ENCODE data around the gene FBXW11.

The FBXW11 gene

GRCh38 chr5:171858303-171858702 lies 148.1 kb downstream of the FBXW11 start:
- DNase-seq, result no peak

- DNase-seq, result no peak
Observed at GRCh38 chr5:171857489-171857876, 149.0 kb downstream of the FBXW11 start.

GRCh38 chr5:171855798-171856763 lies 150.4 kb downstream of the FBXW11 start:
- no peak for DNase-seq

GRCh38 chr5:171855265-171855664 lies 151.2 kb downstream of the FBXW11 start:
- no peak for DNase-seq

GRCh38 chr5:171852255-171852681 lies 154.2 kb downstream of the FBXW11 start:
- peak in 1 of 2 donors; percentile 25 for DNase-seq

- no peak for DNase-seq
Observed at GRCh38 chr5:171851251-171851650, 155.2 kb downstream of the FBXW11 start.

- DNase-seq, result no peak
Observed at GRCh38 chr5:171850324-171850947, 156.0 kb downstream of the FBXW11 start.

DNA sequence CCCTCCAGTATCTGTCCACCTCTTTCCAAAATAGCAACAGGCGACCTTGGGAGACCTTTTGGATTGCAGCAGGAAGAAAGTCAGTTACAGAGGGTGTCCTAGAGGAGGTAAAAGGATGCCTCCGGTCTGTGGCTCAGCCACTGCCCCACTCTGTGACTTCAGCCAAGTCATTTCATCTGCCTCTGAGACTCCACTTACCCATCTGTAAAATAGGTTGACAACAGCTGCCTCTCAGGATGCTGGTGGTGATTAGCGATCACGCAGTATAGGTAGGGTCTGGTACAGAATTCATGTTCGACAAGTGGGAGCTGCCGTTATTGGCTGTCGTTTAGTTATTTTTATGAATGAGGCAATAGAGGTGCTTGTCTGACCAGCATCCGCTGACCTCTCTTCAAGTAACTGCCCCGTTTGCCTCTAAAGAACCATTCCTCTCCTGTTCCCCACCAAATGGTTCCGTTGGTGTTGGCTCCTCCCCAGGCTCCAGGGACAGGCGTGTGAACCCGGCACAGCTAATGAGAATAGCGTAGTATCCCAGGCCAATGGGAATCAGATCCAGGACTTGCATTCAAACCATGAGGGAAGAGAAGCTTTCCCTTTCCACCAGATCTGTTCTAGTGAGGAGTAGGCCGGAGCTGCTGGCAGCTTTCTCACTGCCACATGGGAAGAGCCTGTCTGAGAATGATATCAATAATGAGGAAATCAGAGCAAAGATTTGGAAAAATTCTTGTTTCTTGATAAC lies 156.7 kb downstream of the FBXW11 start:
- DNase-seq, result no peak

DNA sequence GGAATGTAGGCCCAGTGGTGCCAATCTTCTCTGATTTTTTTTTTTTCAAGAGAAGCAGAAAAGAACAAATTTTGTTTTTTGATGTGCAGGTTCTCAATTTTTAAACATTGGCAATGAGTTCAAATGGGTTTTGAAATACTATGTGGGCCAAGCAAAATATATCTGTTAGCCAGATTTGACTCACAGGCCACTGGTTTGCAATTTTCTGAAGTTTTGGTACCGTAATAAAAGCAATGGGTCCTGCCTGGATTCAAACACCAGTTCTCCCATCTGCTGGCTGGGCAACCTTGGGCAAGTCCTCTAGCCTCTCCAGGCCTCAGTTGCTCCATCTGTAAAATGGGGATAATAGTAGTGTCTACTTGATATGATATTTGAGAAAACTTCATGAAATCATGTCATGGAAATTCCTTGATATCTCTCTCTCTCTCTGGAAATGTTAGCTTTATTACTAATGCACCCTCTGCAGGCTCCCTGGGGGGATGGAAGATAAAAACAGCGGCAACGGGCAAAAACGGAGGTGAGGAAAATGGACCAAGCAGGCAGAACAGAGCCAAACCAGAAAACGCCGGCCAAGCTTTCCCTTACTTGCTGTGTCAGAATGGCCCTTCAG lies 157.4 kb downstream of the FBXW11 start:
- no peak for DNase-seq

DNA sequence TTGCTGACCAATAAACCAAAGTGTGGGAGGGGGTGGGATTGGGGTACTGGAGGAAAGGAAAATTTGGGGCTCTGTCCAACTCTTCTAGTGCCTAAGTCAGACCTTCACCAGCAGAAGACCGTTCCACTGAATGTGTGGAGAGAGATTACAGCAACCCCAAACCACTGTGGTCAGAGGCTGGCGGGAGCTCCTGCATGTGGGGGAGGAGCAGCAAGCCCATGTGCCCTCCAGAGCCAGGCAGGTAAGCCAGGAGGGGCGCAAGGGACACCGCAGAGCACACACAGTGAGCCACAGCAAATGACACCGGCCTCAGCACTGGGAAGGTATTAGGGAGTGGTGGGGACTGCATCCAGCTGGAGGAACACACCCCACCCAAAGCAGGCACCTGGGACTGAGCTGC lies 158.0 kb downstream of the FBXW11 start:
- no peak for DNase-seq

DNA sequence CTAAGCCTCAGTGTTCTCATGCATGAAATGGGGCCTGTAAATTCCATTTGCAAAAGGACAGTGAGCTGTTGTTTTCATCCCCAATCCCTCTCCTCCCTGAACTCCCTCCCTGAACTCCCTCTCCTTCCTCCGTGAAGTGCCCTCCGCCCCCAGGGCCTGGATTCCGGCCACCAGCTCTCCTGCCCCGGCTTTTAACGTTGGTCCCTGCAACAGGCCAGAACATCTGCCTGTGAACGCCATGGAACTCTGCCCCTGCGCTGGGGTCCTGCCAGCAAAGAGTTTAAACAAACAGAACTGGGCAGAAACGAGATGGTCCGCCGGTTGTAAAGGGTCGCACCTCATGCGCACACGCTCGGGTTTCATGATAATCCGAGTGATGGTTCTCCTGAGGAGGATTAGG lies 158.4 kb downstream of the FBXW11 start:
- no peak for DNase-seq

DNA sequence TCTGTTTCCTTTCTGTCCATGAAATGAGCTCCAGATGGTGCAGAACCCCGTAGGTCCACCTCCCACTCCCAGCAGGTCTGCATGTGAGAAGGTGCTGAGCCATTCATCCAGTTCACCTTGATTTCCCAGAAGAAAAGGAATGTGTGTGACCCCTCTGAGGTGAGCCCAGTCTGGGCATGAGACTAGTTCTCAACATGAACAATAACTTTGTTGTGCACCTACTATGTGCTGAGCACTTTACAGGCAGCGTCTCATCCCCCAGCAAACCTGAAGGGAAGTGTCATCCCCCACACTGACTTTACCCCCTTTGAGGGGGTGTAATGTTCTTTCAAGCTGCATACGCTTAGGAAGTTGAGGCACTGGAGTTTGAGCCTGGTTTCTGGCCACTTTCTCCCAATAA lies 159.4 kb downstream of the FBXW11 start:
- no peak for DNase-seq

- DNase-seq, result no peak
Observed at GRCh38 chr5:171846323-171846722, 160.1 kb downstream of the FBXW11 start.

DNA sequence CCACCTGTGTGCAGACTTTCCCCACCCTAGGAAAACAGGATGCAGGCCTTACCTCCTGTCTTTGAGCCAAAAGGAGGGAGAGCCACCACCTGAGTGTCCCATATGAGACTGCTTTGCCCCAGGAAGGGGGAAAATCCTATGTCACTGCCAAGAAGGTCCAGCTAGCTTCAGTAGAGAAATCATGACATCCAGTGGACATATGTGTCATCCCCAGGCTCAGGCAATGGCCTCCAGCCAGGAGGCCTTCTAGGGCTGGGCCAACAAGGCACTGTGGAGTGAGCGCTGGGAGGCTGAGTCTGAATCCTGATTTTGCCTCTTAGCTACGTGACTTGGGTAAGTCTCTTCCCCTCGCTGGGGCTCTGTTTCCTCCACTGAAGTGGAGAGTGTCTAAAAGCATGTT lies 160.6 kb downstream of the FBXW11 start:
- DNase-seq, result no peak

DNA sequence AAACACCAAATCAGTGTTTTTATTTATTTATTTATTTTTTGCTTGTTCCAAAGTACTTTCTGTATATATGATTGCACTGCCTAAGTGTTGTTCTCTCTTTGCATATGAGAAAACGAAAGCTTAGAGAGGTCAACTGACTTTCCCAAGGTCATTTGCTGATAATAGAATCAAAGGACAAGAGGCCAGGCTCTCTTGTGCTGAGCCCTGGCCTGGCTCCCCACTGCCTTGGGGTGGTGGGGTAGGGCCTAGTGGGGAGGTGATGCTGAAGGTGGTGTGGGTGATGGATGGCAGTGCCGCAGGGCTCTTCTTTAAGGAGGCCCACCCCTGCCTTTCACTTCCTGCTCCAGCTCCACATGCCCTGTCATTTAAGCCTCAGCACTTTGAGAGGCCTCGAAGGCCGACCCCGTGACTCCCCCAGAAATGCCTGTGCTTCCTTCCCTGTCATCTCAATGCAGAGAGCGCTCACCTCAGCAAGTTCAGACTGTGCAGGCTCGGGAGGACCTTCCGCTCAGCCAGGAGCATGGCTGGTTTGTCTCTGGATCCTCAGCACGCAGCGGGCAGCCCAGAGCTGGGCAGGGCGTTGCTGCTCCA lies 161.3 kb downstream of the FBXW11 start:
- no peak for DNase-seq

DNA sequence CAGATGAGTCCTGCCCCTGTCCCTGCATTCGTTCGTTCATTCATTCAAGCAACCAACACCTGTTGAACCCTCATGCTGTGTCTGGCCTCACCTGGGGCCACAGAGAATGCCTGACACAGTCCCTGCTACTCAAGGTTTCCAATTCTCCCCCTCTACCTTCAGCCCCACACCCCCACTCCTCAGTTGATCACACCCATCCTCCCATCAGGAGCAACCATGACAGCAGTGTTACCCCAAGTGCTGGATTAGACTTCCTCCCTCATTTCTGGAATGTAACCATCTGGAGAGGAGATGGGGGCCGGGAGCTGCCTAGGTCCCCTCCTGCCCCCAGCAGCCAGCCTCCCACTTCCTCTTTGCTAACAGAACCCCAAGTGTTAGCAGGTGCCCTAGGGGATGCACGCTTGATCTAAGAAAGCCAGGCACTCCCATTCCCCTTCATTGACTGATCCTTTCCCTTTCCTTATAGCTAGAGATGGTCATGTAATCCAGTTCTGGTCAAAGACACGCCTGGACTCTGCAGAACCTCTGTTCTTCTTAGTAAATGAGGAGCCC lies 163.6 kb downstream of the FBXW11 start:
- DNase-seq, result no peak

- DNase-seq, result no peak
Observed at GRCh38 chr5:171841984-171842776, 164.3 kb downstream of the FBXW11 start.

DNA sequence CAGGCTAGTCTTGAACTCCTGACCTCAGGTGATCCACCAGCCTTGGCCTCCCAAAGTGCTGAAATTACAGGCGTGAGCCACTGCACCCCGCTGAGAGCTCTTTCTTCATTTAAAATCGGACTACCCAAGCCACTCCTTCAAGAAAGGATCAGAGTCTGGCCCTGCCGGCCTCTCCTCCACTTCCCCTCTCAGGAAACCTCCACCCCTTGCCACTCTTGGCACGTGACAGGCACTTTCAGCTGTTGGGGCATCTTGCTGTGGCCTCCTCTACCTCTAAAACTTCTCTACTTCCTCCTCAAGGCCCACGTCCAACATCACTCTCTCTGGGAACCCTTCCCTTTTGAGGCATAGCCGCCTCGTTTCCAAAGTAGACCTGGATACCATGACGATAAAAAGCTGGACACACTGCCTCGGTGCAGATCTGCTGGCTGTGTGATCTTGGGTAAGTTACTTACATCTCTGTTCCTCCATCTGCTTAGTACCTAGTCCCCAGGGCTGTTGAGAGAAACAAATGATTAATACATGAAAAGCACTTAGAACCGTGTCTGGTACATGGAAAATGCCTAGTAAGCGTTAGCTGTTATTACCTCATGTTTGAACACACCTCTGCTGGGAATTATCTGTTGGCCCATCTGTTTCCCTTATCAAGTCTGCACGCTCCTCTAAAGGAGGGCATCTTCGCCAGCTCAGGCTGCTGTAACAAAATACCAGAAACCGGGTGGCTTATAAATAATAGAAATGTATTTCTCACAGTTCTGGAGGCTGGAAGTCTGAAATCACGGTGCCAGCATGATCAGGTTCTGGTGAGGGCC lies 165.5 kb downstream of the FBXW11 start:
- DNase-seq, result peak in 1 of 2 donors; percentile 23

GRCh38 chr5:171840066-171840465 lies 166.4 kb downstream of the FBXW11 start:
- DNase-seq, result no peak

DNA sequence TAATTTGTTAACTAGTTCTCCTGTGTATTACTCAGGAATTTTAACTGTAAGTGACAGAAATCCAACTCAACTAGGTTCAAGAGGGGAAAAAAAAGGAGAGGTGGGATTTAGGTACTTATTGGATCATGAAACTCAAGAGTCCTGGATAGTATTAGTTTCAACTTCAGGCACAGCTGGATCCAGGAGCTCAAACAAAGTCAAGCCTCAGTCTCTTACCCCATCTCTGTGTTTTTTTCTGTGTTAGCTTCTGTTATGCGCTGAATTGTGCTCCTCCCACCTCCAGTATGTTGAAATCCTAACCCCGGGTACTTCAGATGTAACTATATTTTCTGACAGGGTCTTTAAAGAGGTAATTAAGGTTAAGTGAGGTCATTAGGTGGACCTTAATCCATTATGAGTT lies 167.3 kb downstream of the FBXW11 start:
- no peak for DNase-seq

DNA sequence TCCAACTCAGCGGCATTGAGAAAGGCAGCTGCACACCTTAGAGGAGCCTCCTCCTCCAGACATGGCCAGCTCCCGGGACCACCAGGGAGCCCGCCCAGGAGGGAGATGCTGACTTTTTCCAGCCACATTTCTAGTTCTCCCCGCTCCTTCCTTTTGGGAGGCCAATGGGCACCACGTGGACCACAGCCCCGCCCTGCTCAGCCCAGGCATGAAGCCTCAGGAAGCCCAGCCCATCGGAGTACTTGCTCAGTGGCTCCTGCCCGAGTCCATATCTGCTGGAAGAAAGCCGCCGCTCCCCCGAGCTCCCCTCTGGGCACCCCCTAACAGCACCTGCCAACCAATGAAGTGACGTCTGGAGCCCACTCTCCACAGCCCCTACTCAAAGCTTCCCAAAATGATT lies 168.4 kb downstream of the FBXW11 start:
- DNase-seq, result no peak

All from CD4-positive, alpha-beta T cell treated with Interleukin-1 beta for 1 hour (primary cell).